Gastrocnemius medialis (tissue), 4 donors: ENCODE results near the gene RMC1. TPM values are rescaled to one million over a fixed set of nuclear protein-coding genes. Genes with fewer than 3 reads are reported as not detected.

ENCODE experiments used
- ATAC-seq, 2 donors: fragments of 150-250 bp; one replicate each; pipeline ENCODE4 v1.9.1; 2016
- DNase-seq, 2 donors: peaks; one replicate each; pipeline ENCODE4 v3.0.0-alpha.2; 2019
- H3K27ac ChIP-seq, 4 donors: fragments of 200-600 bp; sonication (generic); 1 replicate in 1 of 4; 2 replicates in 3 of 4; pipeline ENCODE4 v1.5.1; 2016 to 2018; ENCODE audit warnings: mild to moderate bottlenecking in 2 of 4, moderate library complexity in 1 of 4
- H3K27me3 ChIP-seq, 3 donors: fragments of 200-600 bp; sonication (generic) in 2 of 3; 1 replicate in 1 of 3; 2 replicates in 2 of 3; pipeline versions ENCODE4 v1.5.1 to v1.6.0; 2016 to 2019; ENCODE audit warnings: mild to moderate bottlenecking in 1 of 3, moderate library complexity in 1 of 3
- H3K36me3 ChIP-seq, 2 donors: fragments of 200-600 bp; sonication (generic) in 1 of 2; one replicate each; pipeline ENCODE4 v1.5.1; 2017 to 2018
- H3K4me1 ChIP-seq, 2 donors: fragments of 200-600 bp; sonication (generic) in 1 of 2; one replicate each; pipeline ENCODE4 v1.5.1; 2016 to 2017; ENCODE audit warnings: mild to moderate bottlenecking in 2 of 2
- H3K4me3 ChIP-seq, 4 donors: fragments of 200-600 bp; sonication (generic) in 3 of 4; 1 replicate in 1 of 4; 2 replicates in 3 of 4; pipeline ENCODE4 v1.5.1; 2016 to 2019; ENCODE audit warnings: mild to moderate bottlenecking in 2 of 4
- H3K9me3 ChIP-seq, 3 donors: fragments of 200-600 bp; sonication (generic) in 2 of 3; 1 replicate in 1 of 3; 2 replicates in 2 of 3; pipeline ENCODE4 v1.5.1; 2016 to 2019
- CTCF ChIP-seq, 5 experiments: fragments of 450-650 bp in 3 of 5; fragments of 200-600 bp in 2 of 5; sonication (generic) in 2 of 5; IDR thresholded peaks in 4 of 5; conservative IDR thresholded peaks in 1 of 5; 1 replicate in 4 of 5; 2 replicates in 1 of 5; pipeline ENCODE4 v1.5.1; 2016 to 2019; ENCODE audit warnings: antibody characterized with exemption in 5 of 5, mild to moderate bottlenecking in 3 of 5, moderate library complexity in 3 of 5
- POLR2A ChIP-seq, 2 donors: fragments of 450-650 bp; IDR thresholded peaks; one replicate each; pipeline ENCODE4 v1.6.1; 2017; ENCODE audit warnings: antibody characterized with exemption in 2 of 2, mild to moderate bottlenecking in 2 of 2, moderate library complexity in 2 of 2
- in situ Hi-C, 4 donors: fragments of 200-750 bp; cut with MboI; loops; one replicate each; pipeline versions ENCODE4 v1.15.0 to v1.8.0; 2017; ENCODE audit warnings: low sequenced_read_pairs in 4 of 4
- intact Hi-C: fragments of 100-400 bp; cut with DNase I; formaldehyde crosslinking; loops from one replicate; pipeline ENCODE4 v1.15.1; 2023; ENCODE audit warnings: low total_unique reads
- total RNA-seq, 4 donors: library from RNA; depleted of rRNA; stranded (reverse); fragments of >200 nt; gene quantifications; one replicate each; pipeline versions ENCODE4 v1.1.0 to v1.2.3, GENCODE V29; 2016

Gene RMC1
- total RNA-seq, 4 donors from 2014 or later: 20.1 to 27.3 (median 25.2) TPM

- Histone ChIP-seq H3K4me1 (no peaks in the 10 kb centered on the region), H3K9me3 (no peaks in the 10 kb centered on the region), H3K36me3 (peaks cover 11 to 97% of the 10 kb centered on the region in 2 donors), H3K27ac (no peak overlapping the region), H3K27me3 (no peaks in the 10 kb centered on the region), H3K4me3 (no peak overlapping the region)
- intact Hi-C loops (no loop called here), in situ Hi-C loops (no loop called here)
- no peak for DNase-seq
- ATAC-seq: no peak
- no peak for TF ChIP-seq POLR2A (IDR thresholded peaks at IDR 0.05)
- no peak for TF ChIP-seq CTCF (IDR thresholded peaks at IDR 0.05 in 4 of 5, conservative IDR thresholded peaks at IDR 0.05 in 1 of 5)
Measured at GRCh38 chr18:23541349-23542093, 38.2 kb downstream of the RMC1 start.

- TF ChIP-seq CTCF (IDR thresholded peaks at IDR 0.05 in 4 of 5, conservative IDR thresholded peaks at IDR 0.05 in 1 of 5) (no peak), POLR2A (IDR thresholded peaks at IDR 0.05) (no peak)
Measured at GRCh38 chr18:23542461-23542860, 39.1 kb downstream of the RMC1 start.

GRCh38 chr18:23545247-23545789 is 42.0 kb downstream of the RMC1 start:
- peaks cover 7 to 94% of the 10 kb centered on the region in 2 donors for H3K36me3 ChIP-seq
- no peak overlapping the region for H3K4me3 ChIP-seq
- no peak for DNase-seq
- H3K9me3 ChIP-seq: no peaks in the 10 kb centered on the region
- no peak for TF ChIP-seq CTCF (IDR thresholded peaks at IDR 0.05 in 4 of 5, conservative IDR thresholded peaks at IDR 0.05 in 1 of 5)
- no peak for TF ChIP-seq POLR2A (IDR thresholded peaks at IDR 0.05)
- intact Hi-C loops (no loop called here), in situ Hi-C loops (no loop called here)
- no peaks in the 10 kb centered on the region for H3K4me1 ChIP-seq
- ATAC-seq: no peak
- no peaks in the 10 kb centered on the region for H3K27me3 ChIP-seq
- no peak overlapping the region for H3K27ac ChIP-seq

More at GRCh38 chr18:23542461-23542860, 39.1 kb downstream of the RMC1 start:
- no peak overlapping the region for H3K27ac ChIP-seq
- ATAC-seq (no peak), DNase-seq (no peak)
- in situ Hi-C loops (no loop called here), intact Hi-C loops (no loop called here)
- no peaks in the 10 kb centered on the region for H3K4me1 ChIP-seq
- peaks cover 11 to 97% of the 10 kb centered on the region in 2 donors for H3K36me3 ChIP-seq
- H3K4me3 ChIP-seq: no peak overlapping the region
- H3K27me3 ChIP-seq: no peaks in the 10 kb centered on the region
- H3K9me3 ChIP-seq: no peaks in the 10 kb centered on the region

GRCh38 chr18:23547306-23547705 is 44.0 kb downstream of the RMC1 start:
- intact Hi-C loops (no loop called here), in situ Hi-C loops (no loop called here)
- ATAC-seq: no peak
- H3K27ac ChIP-seq: no peak overlapping the region
- H3K27me3 ChIP-seq: no peaks in the 10 kb centered on the region
- no peak overlapping the region for H3K4me3 ChIP-seq
- no peak for DNase-seq
- TF ChIP-seq POLR2A (IDR thresholded peaks at IDR 0.05): no peak
- no peak for TF ChIP-seq CTCF (IDR thresholded peaks at IDR 0.05 in 4 of 5, conservative IDR thresholded peaks at IDR 0.05 in 1 of 5)
- peaks cover 7 to 91% of the 10 kb centered on the region in 2 donors for H3K36me3 ChIP-seq
- no peaks in the 10 kb centered on the region for H3K9me3 ChIP-seq
- H3K4me1 ChIP-seq: no peaks in the 10 kb centered on the region
